ENCODE results near the gene TAP1. TPM values are rescaled to one million over a fixed set of nuclear protein-coding genes. Genes with fewer than 3 reads are reported as not detected.

Gene TAP1
- total RNA-seq, 1 experiment from 2014 or later: 75.1 TPM

- no peak for TF ChIP-seq CTCF (IDR thresholded peaks at IDR 0.05; ENCODE audit: unreplicated experiment)
- no peak for DNase-seq
- no TSS peak for BruUV-seq (replicated peaks)
- Mint-ChIP-seq H3K27me3 (ENCODE audit: unreplicated experiment) (peaks cover 26% of the 10 kb centered on the region), H3K4me1 (ENCODE audit: low read depth, unreplicated experiment) (peaks cover 9% of the 10 kb centered on the region), H3K4me3 (ENCODE audit: low read depth, unreplicated experiment) (no peak overlapping the region), H3K27ac (ENCODE audit: unreplicated experiment) (no peak overlapping the region), H3K9me3 (ENCODE audit: low read depth, unreplicated experiment) (no peaks in the 10 kb centered on the region), H3K36me3 (ENCODE audit: insufficient read depth, unreplicated experiment) (no peaks in the 10 kb centered on the region)
- CTCF ChIA-PET: interaction anchor here (0.6 to 4.4 kb wide), 23 partner anchors 9 to 470 kb away, joined by 3 to 171 read pairs (median 5); partner anchors contain the start of genes HLA-DMA, PSMB8, PSMB9 and TAP1
- intact Hi-C loops (cut with micrococcal nuclease; ENCODE audit: unreplicated experiment): loop anchor here (1.0 to 10.0 kb wide), 5 partner anchors 29 to 453 kb away; partner anchors contain the start of gene TAP2
Observed at GRCh38 chr6:32867554-32868256, 14.2 kb upstream of the TAP1 start.

DNA sequence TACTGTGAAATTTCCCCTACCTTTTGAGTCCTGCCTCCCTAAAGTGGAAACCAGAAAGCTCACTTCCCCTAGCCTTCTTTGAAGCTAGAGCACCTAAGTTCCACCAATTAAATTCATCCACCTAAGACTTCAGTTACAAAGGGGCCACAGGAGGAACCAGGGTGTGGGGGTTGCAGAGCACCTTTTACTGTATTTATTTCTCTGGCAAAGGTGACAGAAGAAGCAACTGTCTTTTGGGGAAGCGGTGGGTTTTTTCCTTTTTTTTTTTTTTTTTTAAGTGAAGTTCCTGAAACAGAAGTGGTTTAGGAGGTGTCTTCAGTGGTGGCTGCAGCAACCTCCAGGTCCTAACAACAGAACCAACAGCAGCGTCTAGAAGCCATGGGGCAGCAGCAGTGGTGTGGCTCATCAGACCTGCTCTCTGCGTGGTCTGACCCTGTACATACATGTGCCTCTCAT, 13.5 kb upstream of the TAP1 start:
- no TSS peak for BruUV-seq (replicated peaks)
- CTCF ChIA-PET: interaction anchor here (1.6 to 4.4 kb wide), 5 partner anchors 10 to 66 kb away, joined by 3 to 171 read pairs (median 31); partner anchors contain the start of genes PSMB9, TAP1 and TAP2
- no peak overlapping the region for H3K4me3 Mint-ChIP-seq (ENCODE audit: low read depth, unreplicated experiment)
- H3K4me1 Mint-ChIP-seq (ENCODE audit: low read depth, unreplicated experiment): peaks cover 14% of the 10 kb centered on the region
- no peaks in the 10 kb centered on the region for H3K9me3 Mint-ChIP-seq (ENCODE audit: low read depth, unreplicated experiment)
- H3K27me3 Mint-ChIP-seq (ENCODE audit: unreplicated experiment): peaks cover 26% of the 10 kb centered on the region
- intact Hi-C loops (cut with micrococcal nuclease; ENCODE audit: unreplicated experiment): loop anchor here (5.0 to 10.0 kb wide), 3 partner anchors 70 to 452 kb away; no protein-coding TSS in a partner anchor
- TF ChIP-seq CTCF (IDR thresholded peaks at IDR 0.05; ENCODE audit: unreplicated experiment): no peak
- no peak overlapping the region for H3K27ac Mint-ChIP-seq (ENCODE audit: unreplicated experiment)
- H3K36me3 Mint-ChIP-seq (ENCODE audit: insufficient read depth, unreplicated experiment): no peaks in the 10 kb centered on the region
- no peak for DNase-seq

- DNase-seq: no peak
- no peak overlapping the region for H3K27ac Mint-ChIP-seq (ENCODE audit: unreplicated experiment)
- H3K4me1 Mint-ChIP-seq (ENCODE audit: low read depth, unreplicated experiment): peaks cover 25% of the 10 kb centered on the region
- H3K9me3 Mint-ChIP-seq (ENCODE audit: low read depth, unreplicated experiment): no peaks in the 10 kb centered on the region
- H3K27me3 Mint-ChIP-seq (ENCODE audit: unreplicated experiment): peaks cover 16% of the 10 kb centered on the region
- BruUV-seq (replicated peaks): no TSS peak
- intact Hi-C loops (cut with micrococcal nuclease; ENCODE audit: unreplicated experiment): loop anchor here (5.0 to 10.0 kb wide), 3 partner anchors 69 to 451 kb away; no protein-coding TSS in a partner anchor
- no peak overlapping the region for H3K4me3 Mint-ChIP-seq (ENCODE audit: low read depth, unreplicated experiment)
- H3K36me3 Mint-ChIP-seq (ENCODE audit: insufficient read depth, unreplicated experiment): peaks cover 7% of the 10 kb centered on the region
- CTCF ChIA-PET: no interaction called here
- no peak for TF ChIP-seq CTCF (IDR thresholded peaks at IDR 0.05; ENCODE audit: unreplicated experiment)
Observed at GRCh38 chr6:32865724-32866443, 12.4 kb upstream of the TAP1 start.

GRCh38 chr6:32862725-32863124, 9.2 kb upstream of the TAP1 start:
- no peak for TF ChIP-seq CTCF (IDR thresholded peaks at IDR 0.05; ENCODE audit: unreplicated experiment)
- intact Hi-C loops (cut with micrococcal nuclease; ENCODE audit: unreplicated experiment): loop anchor here (10.0 kb wide), 1 partner anchor 448 kb away; no protein-coding TSS in a partner anchor

More at GRCh38 chr6:32862725-32863124, 9.2 kb upstream of the TAP1 start:
- CTCF ChIA-PET: interaction anchor here (0.6 to 2.7 kb wide), 2 partner anchors 24 to 54 kb away, joined by 4 to 35 read pairs; partner anchors contain the start of gene TAP2
- Mint-ChIP-seq H3K27ac (ENCODE audit: unreplicated experiment) (no peak overlapping the region), H3K27me3 (ENCODE audit: unreplicated experiment) (no peaks in the 10 kb centered on the region), H3K4me3 (ENCODE audit: low read depth, unreplicated experiment) (no peak overlapping the region), H3K9me3 (ENCODE audit: low read depth, unreplicated experiment) (no peaks in the 10 kb centered on the region), H3K4me1 (ENCODE audit: low read depth, unreplicated experiment) (peaks cover 21% of the 10 kb centered on the region), H3K36me3 (ENCODE audit: insufficient read depth, unreplicated experiment) (peaks cover 7% of the 10 kb centered on the region)
- no TSS peak for BruUV-seq (replicated peaks)
- no peak for DNase-seq
